GM19351 (cell line): ENCODE results near the gene MICU1.

Source experiments
- ATAC-seq: cut with Tn5 transposase; IDR thresholded peaks from one replicate; pipeline ENCODE4 v1.9.1; 2021; ENCODE audit warnings: mild to moderate bottlenecking, moderate library complexity; ENCODE audit not compliant: unreplicated experiment

Gene MICU1

DNA sequence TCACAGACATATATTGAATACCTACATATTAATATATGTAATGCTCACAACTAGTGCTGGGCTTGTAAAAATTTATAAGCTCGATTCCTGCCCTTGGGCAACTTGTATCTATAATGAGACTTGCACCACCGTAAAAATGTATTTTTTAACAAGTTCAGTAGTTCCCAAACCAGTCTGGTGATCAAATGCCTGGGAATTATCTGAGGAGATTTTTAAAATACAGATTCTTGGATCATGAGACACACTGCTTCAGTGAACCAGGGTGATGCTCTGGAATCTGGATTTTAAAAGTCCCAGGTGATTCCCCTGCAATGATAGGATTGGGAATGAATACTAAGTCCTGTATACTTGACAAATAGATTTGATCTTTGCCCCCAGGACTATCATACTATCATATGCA is 4.3 kb upstream of the MICU1 start:
- no peak for ATAC-seq

DNA sequence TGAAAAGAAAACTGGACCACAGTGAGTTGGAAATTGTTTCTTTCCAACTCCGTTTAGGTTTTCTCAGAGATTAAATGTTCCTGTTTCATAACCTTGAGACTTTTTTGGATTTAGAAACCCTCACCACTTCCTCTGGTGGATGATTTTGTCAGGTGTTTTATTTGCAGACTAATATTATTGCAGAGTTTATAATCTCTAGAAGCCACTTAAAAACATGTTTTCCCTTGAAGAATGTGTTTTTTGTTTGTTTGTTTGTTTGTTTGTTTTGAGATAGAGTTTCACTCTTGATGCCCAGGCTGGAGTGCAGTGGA is 520 bp upstream of the MICU1 start:
- no peak for ATAC-seq

DNA sequence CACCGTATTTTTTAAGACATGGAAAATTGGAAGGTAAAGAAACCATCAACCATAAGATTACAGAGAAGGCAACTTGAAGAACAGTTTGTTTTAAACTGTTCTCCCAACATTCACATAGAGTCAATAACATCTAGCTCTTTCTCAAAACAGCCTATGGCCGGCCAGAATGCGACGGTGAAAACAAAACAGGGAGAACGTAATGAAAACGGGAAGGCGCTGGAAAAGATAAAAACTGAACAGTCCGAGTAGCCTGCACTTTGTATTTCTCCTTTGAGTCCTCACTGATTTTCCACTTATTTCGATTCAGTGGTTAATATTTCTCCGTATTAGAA is 637 bp downstream of the MICU1 start:
- ATAC-seq, result no peak

DNA sequence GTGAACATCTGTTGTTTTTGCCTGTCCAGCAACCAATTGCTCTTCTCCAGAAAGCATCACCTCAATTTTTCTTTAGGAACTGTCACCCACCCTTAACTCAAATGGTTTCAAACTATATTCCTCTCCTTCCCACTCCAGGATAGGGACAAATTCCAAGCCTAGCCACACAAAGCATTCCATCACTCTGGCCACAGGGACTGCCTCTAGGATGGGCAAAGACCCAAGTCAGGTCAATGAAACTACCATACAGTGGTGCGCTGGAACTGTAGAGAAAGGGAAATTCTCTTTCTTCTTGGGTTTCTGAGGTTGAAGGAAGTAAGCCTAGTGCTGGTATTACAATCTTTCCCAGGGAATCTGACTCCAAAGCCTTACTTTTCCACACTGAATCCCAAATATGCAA is 3.6 kb downstream of the MICU1 start:
- ATAC-seq, result no peak

DNA sequence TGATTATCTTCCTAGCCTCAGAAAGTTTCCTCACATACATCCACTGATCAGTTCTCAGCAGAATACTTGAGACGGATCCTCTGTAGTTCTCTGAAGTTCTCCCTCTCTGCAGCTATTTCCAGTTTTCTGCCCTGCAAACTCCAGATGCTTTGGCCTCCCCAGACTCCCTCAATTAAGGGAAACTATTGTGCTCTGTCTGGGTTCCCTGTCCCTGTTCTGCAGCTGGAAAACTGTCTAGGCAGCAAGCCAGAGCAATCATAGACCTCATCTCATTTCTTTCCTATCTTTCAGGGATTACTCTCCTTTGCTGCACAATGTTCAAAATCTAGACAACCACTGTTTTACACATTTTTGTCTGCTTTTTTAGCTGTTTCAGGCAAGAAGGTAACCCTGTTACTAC is 9.2 kb downstream of the MICU1 start:
- no peak for ATAC-seq

DNA sequence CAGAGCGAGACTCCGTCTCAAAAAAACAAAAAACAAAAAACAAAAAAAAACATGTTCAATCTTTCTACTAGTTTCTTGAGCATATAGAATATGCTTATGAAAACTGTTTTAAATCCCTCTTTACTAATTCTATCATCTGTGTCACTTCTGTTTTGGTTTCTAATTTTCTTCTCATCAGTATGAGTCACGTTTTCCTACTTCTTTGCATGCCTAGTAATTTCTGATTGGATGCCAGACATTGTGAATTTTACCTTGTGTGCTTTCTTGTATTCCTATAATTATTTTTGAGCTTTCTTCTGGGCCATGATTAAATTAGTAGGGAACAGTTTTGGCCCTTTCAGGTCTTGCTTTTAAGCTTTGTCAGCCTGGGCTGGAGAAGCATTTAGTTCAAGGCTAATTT is 9.9 kb downstream of the MICU1 start:
- ATAC-seq, result no peak

DNA sequence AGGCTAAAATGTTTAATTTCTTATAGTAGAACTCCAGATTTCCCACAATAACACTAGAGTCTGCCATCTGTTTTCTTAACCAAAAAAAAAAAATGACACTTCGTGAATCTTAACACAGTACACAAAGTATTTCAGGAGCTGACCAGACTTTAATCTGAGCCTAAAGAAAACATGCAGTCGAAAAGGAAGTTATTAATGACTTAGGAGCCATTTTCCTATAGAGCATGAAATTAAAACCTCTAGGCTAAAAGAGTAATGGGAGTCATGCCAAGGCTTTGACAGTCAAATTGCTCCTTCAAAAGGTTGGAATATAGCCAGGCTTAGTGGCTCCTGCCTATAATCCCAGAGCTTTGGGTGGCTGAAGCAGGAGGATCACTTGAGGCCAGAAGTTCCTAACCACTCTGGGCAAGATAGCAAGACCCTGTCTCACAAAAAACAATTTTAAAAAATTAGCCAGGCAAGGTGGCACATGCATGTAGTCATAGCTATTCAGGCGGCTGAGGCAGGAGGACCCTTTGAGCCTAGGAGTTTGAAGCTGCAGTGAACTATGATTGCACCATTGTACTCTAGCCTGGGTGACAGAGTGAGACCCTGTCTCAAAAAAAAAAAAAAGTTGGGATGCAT is 13.6 kb downstream of the MICU1 start:
- no peak for ATAC-seq

DNA sequence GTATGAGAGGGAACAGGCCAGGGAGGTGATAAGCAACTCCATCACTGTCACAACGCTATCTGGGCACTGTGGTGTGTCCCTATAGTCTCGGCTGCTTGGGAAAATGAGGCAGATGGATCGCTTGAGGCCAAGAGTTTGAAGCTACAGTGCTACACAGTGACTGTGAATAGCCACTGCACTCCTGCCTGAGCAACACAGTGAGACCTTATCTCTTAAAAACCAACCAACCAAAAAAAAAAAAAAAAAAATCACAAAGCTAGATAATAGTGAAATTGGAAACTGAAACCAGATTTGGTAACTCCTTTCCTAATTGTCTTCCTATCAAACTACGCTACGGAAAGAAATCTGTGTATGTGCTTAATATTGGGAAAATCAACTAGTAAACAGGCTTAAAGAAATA is 14.1 kb downstream of the MICU1 start:
- no peak for ATAC-seq

DNA sequence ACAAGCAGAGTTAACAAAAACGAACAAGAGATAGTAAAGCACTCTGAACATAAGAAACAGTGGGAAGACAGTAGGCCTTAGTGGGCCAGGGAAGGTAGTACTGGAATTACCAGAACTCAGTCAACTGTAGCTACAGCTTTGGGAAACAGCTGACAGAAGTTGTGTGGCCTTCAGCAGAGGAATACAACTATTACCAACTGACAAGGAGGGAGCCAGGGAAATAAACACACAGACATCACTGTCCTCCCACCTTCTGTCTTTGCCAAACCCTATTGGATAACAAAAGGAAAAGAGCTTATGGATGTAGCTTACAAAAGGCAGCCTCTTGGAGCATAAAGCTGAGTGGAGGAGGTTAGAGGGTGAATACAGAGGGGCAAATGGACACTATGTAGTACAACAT is 15.4 kb downstream of the MICU1 start:
- ATAC-seq, result no peak

DNA sequence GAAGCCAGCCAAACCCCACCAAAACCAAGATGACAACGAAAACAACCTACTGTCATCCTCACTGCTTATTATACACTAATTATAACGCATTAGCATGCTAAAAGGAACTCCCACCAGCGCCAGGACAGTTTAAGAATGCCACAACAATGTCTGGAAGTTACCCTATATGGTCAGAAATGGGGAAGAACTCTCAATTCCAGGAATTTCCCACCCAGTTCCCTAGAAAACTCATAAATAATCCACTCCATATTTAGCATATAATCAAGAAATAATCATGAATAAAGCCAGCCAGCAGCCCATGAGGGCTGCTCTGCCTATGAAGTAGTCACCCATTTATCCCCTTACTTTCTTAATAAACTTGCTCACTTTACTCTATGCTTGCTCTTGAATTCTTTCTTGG is 20.8 kb downstream of the MICU1 start:
- ATAC-seq, result no peak

DNA sequence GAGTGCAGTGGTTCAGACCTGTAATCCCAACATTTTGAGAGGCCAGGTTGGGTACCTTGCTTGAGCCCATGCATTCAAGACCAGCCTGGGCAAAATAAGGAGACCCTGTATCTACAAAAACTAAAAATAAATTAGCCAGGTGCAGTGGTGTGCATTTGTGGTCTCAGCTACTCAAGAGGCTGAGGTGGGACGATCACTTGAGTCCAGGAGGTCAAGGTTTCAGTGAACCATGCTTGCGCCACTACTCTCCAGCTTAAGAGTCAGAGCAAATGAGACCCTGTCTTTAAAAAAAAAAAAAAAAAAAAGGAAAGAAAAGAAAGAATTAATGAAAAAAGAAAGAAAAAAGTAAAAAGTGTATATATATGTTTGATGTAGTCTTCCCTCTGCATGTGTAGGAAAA is 24.7 kb downstream of the MICU1 start:
- no peak for ATAC-seq

DNA sequence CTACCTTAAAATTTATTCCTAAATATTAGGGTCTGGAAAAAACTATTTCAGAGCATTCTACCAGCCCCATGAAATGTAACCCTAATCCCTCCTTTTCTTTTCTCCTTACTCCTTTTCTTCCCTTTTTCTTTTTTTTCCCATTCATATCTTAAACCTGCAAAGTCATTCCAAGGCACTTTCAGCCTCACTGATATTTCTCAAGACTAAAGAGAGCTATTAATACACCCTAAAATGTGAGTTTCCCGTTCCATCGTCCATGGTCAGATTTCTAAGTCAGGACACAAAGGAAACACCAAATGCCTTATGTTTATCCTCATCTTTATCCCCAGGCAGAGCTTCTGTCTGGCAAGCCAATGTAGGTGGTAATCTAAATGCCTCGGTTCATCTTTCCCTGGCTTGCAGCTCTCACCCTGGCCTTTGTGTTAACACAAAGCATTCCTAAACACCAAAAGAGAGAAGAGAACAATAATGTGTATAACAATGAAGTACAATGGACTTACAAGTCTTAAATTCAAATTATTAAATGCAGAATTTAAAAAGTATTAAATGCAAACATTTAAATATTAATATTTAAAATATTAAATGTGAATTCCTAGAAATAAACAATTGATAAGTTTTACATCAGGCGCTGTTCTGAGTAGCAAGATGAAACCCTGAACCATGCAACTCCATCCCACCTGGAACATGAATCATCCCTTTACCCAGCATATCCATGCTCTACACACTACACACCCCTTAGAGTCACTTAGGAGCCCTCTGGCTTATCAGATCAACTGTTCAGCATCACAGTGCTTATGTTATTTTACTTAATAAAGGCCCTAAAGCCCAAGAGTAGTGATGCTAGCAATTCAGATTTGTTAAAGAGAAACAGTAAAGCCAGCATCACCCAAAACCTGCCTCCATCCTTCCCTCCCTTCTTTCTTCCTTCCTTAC is 26.8 kb downstream of the MICU1 start:
- ATAC-seq, result no peak

DNA sequence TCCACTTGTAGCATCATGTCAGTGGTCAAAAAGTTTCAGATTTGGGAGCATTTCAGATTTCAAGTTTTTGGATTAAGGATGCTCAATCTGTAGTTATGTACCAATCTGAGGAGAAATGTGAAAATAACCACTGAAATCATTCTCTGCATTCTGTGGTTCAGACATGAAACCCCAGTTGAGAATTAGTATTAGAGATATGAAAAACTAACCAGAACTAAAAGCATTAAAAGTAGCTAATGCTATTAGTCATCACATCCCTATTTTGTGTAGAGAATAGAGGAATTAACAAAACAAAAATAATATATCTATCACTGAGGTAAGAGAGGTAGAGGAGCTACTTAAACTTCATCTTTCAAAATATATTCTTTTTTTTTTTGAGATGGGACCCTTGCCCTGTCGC is 28.0 kb downstream of the MICU1 start:
- no peak for ATAC-seq

DNA sequence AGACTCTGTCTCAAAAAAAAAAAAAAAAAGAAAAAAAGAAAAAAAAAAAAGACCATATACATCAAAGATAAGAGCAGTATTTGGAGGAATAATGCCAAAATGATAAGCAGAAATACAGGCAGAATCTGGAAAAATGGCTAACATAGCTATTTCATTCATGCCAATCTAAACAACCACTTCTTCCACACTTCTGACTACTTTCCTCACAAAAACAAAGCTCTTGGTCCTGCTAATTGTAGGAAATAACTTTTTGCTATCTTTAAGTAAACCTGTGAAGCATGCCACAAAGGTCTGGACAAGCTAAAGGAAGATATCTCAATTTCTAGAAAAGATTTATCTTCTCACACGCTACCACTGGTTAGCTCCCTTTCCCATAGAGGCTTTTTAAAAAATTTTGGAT is 30.4 kb downstream of the MICU1 start:
- ATAC-seq, result no peak

DNA sequence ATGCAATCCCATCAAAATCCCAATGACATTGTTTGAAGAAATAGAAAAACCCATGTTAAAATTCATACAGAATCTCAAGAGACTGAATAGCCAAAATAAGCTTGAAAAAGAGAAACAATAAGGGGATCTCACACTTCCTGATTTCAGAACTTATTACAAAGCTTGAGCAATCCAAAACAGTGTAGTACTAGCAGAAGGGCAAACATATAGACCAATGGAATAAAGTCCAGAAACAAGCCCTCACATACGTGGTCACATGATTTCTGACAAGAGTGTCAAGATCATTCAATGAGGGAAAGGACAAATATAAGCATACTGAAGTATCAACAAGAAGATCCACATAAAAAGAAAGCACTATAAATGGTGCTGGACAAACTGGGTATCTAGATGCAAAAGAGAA is 31.9 kb downstream of the MICU1 start:
- ATAC-seq, result no peak

DNA sequence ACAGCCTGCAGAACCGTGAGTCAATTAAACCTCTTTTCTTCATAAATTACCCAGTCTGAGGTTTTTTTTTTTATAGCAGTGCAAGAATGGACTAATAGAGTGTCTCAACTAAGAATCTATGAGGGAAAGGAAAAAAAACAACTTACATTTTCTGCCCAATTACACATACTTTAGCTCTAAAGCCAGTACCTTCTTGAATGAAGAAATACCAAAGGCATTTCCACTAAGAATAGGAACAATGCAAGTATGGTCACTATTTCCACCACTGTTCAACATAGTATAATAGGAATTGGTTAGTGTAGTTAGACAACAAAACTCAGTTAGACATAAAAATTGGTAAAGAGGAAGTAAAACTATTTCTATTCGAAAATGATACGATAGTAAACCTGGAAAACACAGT is 37.6 kb downstream of the MICU1 start:
- no peak for ATAC-seq

DNA sequence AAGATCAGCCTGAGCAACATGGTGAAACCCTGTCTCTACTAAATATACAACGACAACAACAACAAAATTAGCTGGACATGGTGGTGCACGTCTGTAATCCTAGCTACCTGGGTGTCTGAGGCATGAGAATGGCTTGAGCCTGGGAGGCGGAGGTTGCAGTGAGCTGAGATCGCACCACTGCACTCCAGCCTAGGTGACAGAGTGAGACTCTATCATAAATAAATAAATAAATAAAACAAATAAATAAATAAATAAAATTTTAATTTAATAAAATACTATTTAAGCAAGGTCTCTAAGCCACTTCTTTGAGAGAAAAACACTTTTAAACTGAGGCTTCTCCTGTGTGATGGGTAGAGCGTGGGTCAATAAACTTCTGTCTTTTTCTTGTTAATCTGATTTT is 38.3 kb downstream of the MICU1 start:
- no peak for ATAC-seq

DNA sequence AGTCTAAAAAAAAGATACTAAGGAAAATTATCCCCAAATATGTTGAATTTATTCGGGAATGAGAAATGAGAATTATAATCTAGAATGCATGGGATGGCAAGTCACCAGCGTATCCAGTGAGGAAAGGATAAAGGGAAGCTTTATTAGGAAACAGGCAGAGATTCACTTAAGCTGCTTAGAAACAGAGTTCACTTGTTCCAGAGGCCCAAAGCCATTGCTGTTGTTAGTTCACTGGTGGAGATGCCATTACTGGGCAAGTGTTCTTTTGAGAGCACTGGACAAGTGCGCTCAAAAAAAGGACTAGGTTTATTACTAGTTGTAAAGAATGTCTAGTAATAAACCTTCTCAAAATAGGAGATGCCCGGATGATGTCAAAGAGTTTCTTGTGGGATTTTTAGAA is 51.2 kb downstream of the MICU1 start:
- ATAC-seq, result no peak

DNA sequence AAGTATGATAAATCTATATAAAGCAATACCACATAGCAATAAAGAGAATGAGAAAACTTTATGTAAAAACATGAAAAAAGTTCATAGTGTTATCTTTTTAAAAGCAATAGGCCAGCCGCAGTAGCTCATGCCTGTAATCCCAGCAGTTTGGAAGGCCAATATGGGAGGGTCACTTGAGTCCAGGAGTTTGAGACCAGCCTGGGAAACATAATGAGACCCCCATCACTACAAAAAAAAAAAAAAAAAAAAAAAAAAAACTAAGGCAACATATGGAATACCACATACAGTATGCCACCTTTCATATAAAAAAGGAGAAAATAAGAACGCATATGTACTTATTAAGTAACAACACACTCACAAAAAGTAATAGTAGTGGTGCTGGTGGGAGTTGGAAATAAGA is 52.8 kb downstream of the MICU1 start:
- no peak for ATAC-seq

DNA sequence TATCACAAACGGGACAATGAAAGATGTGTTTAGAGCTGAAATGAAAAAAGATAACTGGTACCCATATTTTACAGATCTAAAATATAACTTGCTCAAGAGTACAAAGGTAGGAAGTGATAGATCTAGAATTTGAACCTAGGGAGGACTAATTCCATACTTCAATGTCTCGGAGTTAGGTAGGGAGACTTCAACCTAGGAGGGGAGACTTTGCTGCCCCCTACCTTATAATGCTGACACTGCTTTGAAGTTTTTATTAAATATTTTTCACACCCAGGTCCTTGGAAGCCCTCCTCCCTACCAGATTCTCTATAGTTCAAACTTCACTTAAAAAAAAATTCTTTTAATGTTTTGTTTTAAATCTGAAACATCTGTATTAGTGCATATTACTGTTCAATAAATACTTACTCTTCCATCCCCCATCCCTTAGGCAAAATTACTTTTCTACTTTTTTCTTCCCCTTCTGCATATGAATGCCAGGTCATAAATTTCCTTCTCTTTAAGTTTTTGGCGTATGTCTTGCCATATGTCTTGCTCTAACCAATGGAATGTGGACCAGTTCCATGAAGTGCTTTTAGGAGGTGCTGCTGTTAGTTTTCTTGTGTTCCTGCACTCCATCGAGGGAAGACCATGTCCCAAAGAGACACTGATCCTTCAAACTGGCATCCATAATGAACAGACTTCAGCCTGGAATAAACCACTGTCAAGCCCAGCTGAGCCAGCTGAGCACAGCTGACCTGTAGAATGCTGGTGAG is 57.8 kb downstream of the MICU1 start:
- no peak for ATAC-seq

DNA sequence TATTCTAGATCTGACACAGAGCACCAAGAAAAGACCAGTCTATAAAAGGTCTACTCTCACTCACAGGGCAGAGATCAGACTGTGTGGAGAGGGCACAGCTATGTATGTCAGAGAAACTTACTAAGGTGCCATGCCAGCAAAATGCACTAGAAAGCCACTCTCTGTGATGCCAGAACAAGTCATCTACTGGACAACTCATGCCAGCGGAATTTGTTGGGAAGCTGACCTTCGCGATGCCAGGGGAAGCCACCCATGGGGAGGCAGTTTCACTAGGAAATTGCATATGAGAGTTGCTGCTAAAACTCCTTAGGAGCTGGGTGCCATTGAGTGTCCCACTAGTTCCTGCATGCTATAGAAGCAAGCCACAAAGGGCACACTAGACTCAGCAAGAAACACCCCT is 58.5 kb downstream of the MICU1 start:
- no peak for ATAC-seq

DNA sequence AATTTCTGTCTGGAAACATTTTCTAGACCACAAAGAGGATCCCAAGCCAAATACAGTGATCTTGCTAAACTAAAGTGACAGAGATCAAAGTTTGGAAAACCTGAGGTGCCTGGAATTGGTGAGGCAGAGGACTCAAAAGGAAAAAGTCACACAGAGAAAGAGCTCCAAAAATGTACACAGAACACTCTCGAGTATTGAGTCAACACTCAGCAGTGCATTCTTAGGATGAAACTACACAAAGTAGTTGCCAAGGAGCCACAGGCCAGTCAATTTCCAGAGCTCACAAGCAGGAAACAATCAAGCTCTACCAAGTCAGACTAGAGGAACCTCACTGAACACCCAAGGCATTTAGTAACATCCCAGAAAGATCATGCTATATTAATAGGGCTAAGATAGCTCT is 61.3 kb downstream of the MICU1 start:
- no peak for ATAC-seq
